PC-3 (cell line): ENCODE data around the gene ERFL. TPM values are rescaled to one million over a fixed set of nuclear protein-coding genes. Genes with fewer than 3 reads are reported as not detected.

Experiments
- ATAC-seq: fragments of 200-7000 bp; cut with Tn5 transposase; 2 replicates; pipeline ENCODE4 v1.9.1; 2020; ENCODE audit warnings: mild to moderate bottlenecking, moderate library complexity
- BruUV-seq: library from RNA; stranded (reverse); fragments of 400-500 nt; replicated peaks from 2 replicates; lab custom pipeline; 2021; lab: Mats Ljungman, UMichigan
- CTCF ChIA-PET: fragments of 300-600 bp; sonication (Branson Sonifier 250); formaldehyde crosslinking; loops from one replicate; lab custom pipeline; 2022; ENCODE audit warnings: antibody characterized with exemption; lab: Charles Lee
- POLR2A ChIA-PET: fragments of 300-600 bp; sonication (Branson Sonifier 250); formaldehyde crosslinking; loops from one replicate; lab custom pipeline; 2022; ENCODE audit warnings: antibody characterized with exemption; ENCODE audit not compliant: unreplicated experiment; lab: Charles Lee
- DNase-seq: peaks from one replicate; pipeline ENCODE4 v3.0.0-alpha.2; 2015
- H2AFZ ChIP-seq: fragments of 300-600 bp; sonication (generic); 2 replicates; pipeline ENCODE4 v1.6.0; 2016; ENCODE audit warnings: antibody characterized with exemption, low read length
- H3F3A ChIP-seq: fragments of 300-600 bp; sonication (generic); one replicate; pipeline ENCODE4 v1.6.0; 2017; ENCODE audit warnings: antibody characterized with exemption, low read length, control low read depth, mild to moderate bottlenecking; ENCODE audit not compliant: unreplicated experiment
- H3K27ac ChIP-seq: fragments of 300-600 bp; sonication (generic); 2 replicates; pipeline ENCODE4 v1.5.1; 2016; ENCODE audit warnings: mild to moderate bottlenecking, low read length
- H3K27me3 ChIP-seq: fragments of 300-600 bp; sonication (generic); 2 replicates; pipeline ENCODE4 v1.6.1; 2016; ENCODE audit warnings: low read length, mixed read lengths
- H3K36me3 ChIP-seq: fragments of 300-600 bp; sonication (generic); 2 replicates; pipeline ENCODE4 v1.6.1; 2016; ENCODE audit warnings: low read depth, mixed run types, low read length, mixed read lengths
- H3K4me1 ChIP-seq: fragments of 300-600 bp; sonication (generic); 2 replicates; pipeline ENCODE4 v1.5.1; 2016; ENCODE audit warnings: low read length; ENCODE audit not compliant: insufficient read depth
- H3K4me2 ChIP-seq: fragments of 300-600 bp; sonication (generic); 2 replicates; pipeline ENCODE4 v1.6.0; 2016; ENCODE audit warnings: low read length
- H3K4me3 ChIP-seq: fragments of 300-600 bp; sonication (generic); 2 replicates; pipeline ENCODE4 v1.5.1; 2016; ENCODE audit warnings: mild to moderate bottlenecking, low read length, mixed read lengths
- H3K79me2 ChIP-seq: fragments of 300-600 bp; sonication (generic); 2 replicates; pipeline ENCODE4 v1.6.1; 2017; ENCODE audit warnings: low read length, mixed read lengths
- H3K9ac ChIP-seq: fragments of 300-600 bp; sonication (generic); 2 replicates; pipeline ENCODE4 v1.6.0; 2016; ENCODE audit warnings: mild to moderate bottlenecking, low read length
- H3K9me2 ChIP-seq: fragments of 300-600 bp; sonication (generic); replicated peaks from 2 replicates; pipeline ENCODE4 v1.6.1; 2016; ENCODE audit warnings: mixed run types, low read length, mixed read lengths
- H3K9me3 ChIP-seq: fragments of 300-600 bp; sonication (generic); 2 replicates; pipeline ENCODE4 v1.6.1; 2016; ENCODE audit warnings: low read length, mixed read lengths
- H4K20me1 ChIP-seq: fragments of 300-600 bp; sonication (generic); 2 replicates; pipeline ENCODE4 v1.6.1; 2016; ENCODE audit warnings: low read length, mixed read lengths
- CTCF ChIP-seq: fragments of 300-600 bp; sonication (generic); conservative IDR thresholded peaks from 2 replicates; pipeline ENCODE4 v1.5.1; 2017; ENCODE audit warnings: antibody characterized with exemption, low read depth, mild to moderate bottlenecking, low read length
- EZH2 ChIP-seq: fragments of 300-600 bp; sonication (generic); IDR thresholded peaks from one replicate; pipeline ENCODE4 v1.6.1; 2017; ENCODE audit warnings: antibody characterized with exemption, mild to moderate bottlenecking, low read length; ENCODE audit not compliant: unreplicated experiment
- EZH2phosphoT487 ChIP-seq: fragments of 300-600 bp; sonication (generic); IDR thresholded peaks from 2 replicates; pipeline ENCODE4 v1.6.1; 2018; ENCODE audit warnings: mild to moderate bottlenecking, antibody characterized with exemption, low read length, borderline replicate concordance
- intact Hi-C: fragments of 100-400 bp; cut with micrococcal nuclease; formaldehyde crosslinking; loops from 2 replicates; pipeline ENCODE4 v1.9.0; 2023
- total RNA-seq: library from RNA; depleted of rRNA; stranded (reverse); fragments of >200 nt; gene quantifications from 2 replicates; pipeline ENCODE4 v1.2.3, GENCODE V29; 2014

The ERFL gene
- total RNA-seq, 1 experiment from 2014 or later: 0.11 TPM

GRCh38 chr19:41936961-41937360 is 8.7 kb upstream of the ERFL start:
- H4K20me1 ChIP-seq: no peaks in the 10 kb centered on the region
- TF ChIP-seq EZH2phosphoT487: no peak
- TF ChIP-seq CTCF: no peak
- TF ChIP-seq EZH2: no peak
- no peaks in the 10 kb centered on the region for H3K9me3 ChIP-seq
- no peak for ATAC-seq
- H3K79me2 ChIP-seq: no peaks in the 10 kb centered on the region
- ChIA-PET CTCF (interaction anchor here (1.5 kb wide), 1 partner anchor 50 kb away, joined by 3 read pairs; no protein-coding TSS in a partner anchor), POLR2A (no interaction called here)
- H3K27ac ChIP-seq: no peak overlapping the region
- 0 out of 2 replicates have a peak, but pooled peaks cover 9% of the 10 kb centered on the region for H3K4me1 ChIP-seq
- no peaks in the 10 kb centered on the region for H3F3A ChIP-seq
- no peak overlapping the region for H3K4me3 ChIP-seq
- H3K36me3 ChIP-seq: no peaks in the 10 kb centered on the region
- intact Hi-C loops: loop anchor here (5.0 kb wide), 2 partner anchors 50 to 65 kb away; no protein-coding TSS in a partner anchor
- no TSS peak for BruUV-seq
- H3K9ac ChIP-seq: no peak overlapping the region
- H3K4me2 ChIP-seq: no peak overlapping the region
- no peaks in the 10 kb centered on the region for H3K9me2 ChIP-seq
- DNase-seq: no peak
- H2AFZ ChIP-seq: no peak overlapping the region
- no peaks in the 10 kb centered on the region for H3K27me3 ChIP-seq

GRCh38 chr19:41936416-41936850 is 8.2 kb upstream of the ERFL start:
- Histone ChIP-seq H2AFZ (no peak overlapping the region), H3F3A (no peaks in the 10 kb centered on the region), H3K4me3 (no peak overlapping the region), H3K4me2 (peak overlapping the region; percentile 39; the same call in 1 of the 2 replicates), H3K9me2 (no peaks in the 10 kb centered on the region), H3K9me3 (no peaks in the 10 kb centered on the region), H3K36me3 (no peaks in the 10 kb centered on the region), H3K9ac (no peak overlapping the region), H4K20me1 (no peaks in the 10 kb centered on the region), H3K79me2 (no peaks in the 10 kb centered on the region), H3K4me1 (0 out of 2 replicates have a peak, but pooled peaks cover 9% of the 10 kb centered on the region), H3K27ac (no peak overlapping the region), H3K27me3 (no peaks in the 10 kb centered on the region)
- ChIA-PET CTCF (interaction anchor here (1.5 kb wide), 1 partner anchor 49 kb away, joined by 3 read pairs; no protein-coding TSS in a partner anchor), POLR2A (no interaction called here)
- DNase-seq (peak; percentile 25), ATAC-seq (peak; percentile 70)
- intact Hi-C loops: loop anchor here (5.0 kb wide), 2 partner anchors 49 to 64 kb away; no protein-coding TSS in a partner anchor
- no peak for TF ChIP-seq EZH2
- TF ChIP-seq EZH2phosphoT487: no peak
- TF ChIP-seq CTCF: no peak
- no TSS peak for BruUV-seq
